Astrocyte of the spinal cord (primary cell): ENCODE results near the gene PRSS21.

ENCODE experiments used
- DNase-seq: peaks from one replicate; pipeline ENCODE4 v3.0.0; 2011; ENCODE audit warnings: low read depth, low spot score
- H3K4me3 ChIP-seq: 2 replicates; pipeline ENCODE4 v1.5.1; 2011; ENCODE audit warnings: low read depth, mild to moderate bottlenecking, low read length, moderate library complexity
- CTCF ChIP-seq: IDR thresholded peaks from 2 replicates; pipeline ENCODE4 v1.5.1; 2012; ENCODE audit warnings: low read depth, mild to moderate bottlenecking, low read length, inconsistent platforms
- in situ Hi-C: cut with HindIII; loops from 2 replicates; pipeline ENCODE4 v1.10.0; 2017; ENCODE audit warnings: low sequenced_read_pairs

The PRSS21 gene

GRCh38 chr16:2771496-2772402 lies 45.3 kb upstream of the PRSS21 start:
- no peak for TF ChIP-seq CTCF
- DNase-seq = no peak
- in situ Hi-C loops = no loop called here
- no peak overlapping the region for H3K4me3 ChIP-seq

GRCh38 chr16:2773188-2773968 lies 43.7 kb upstream of the PRSS21 start:
- TF ChIP-seq CTCF = no peak
- DNase-seq = no peak
- in situ Hi-C loops = no loop called here
- no peak overlapping the region for H3K4me3 ChIP-seq

GRCh38 chr16:2774161-2774891 lies 42.7 kb upstream of the PRSS21 start:
- peak; percentile 12 for DNase-seq
- no peak overlapping the region for H3K4me3 ChIP-seq
- in situ Hi-C loops = no loop called here
- no peak for TF ChIP-seq CTCF

- H3K4me3 ChIP-seq = no peak overlapping the region
- TF ChIP-seq CTCF = no peak
- no peak for DNase-seq
- in situ Hi-C loops = no loop called here
Observed at GRCh38 chr16:2775131-2775716, 41.8 kb upstream of the PRSS21 start.

GRCh38 chr16:2775765-2776499 lies 41.1 kb upstream of the PRSS21 start:
- TF ChIP-seq CTCF = no peak
- H3K4me3 ChIP-seq = peak overlapping the region; percentile 73
- no peak for DNase-seq
- in situ Hi-C loops = no loop called here
